ENCODE results near the gene AQP12B.

AQP12B gene

GRCh38 chr2:240629619-240629967 lies 53.1 kb downstream of the AQP12B start:
- no peak for TF ChIP-seq CTCF (conservative IDR thresholded peaks at IDR 0.05; ENCODE audit: low read depth, low read length)
- no peaks in the 10 kb centered on the region for H3K79me2 ChIP-seq (ENCODE audit: insufficient read depth, low read depth)
- H3K27ac ChIP-seq, result no peak overlapping the region
- H3K27me3 ChIP-seq (ENCODE audit: insufficient read depth, low read depth), result no peaks in the 10 kb centered on the region
- no peak overlapping the region for H2AFZ ChIP-seq (ENCODE audit: low read depth)
- no peaks in the 10 kb centered on the region for H3K4me1 ChIP-seq (ENCODE audit: low read depth, poor library complexity, severe bottlenecking)
- H3K9ac ChIP-seq, result no peak overlapping the region
- no peaks in the 10 kb centered on the region for H3K36me3 ChIP-seq (ENCODE audit: insufficient read depth)
- H4K20me1 ChIP-seq (ENCODE audit: insufficient read depth), result no peaks in the 10 kb centered on the region
- no peak overlapping the region for H3K4me2 ChIP-seq
- no peak overlapping the region for H3K4me3 ChIP-seq (IDR thresholded peaks at IDR 0.05; ENCODE audit: insufficient read depth, low read depth, low read length)

GRCh38 chr2:240628808-240629618 lies 53.7 kb downstream of the AQP12B start:
- H4K20me1 ChIP-seq (ENCODE audit: insufficient read depth), result no peaks in the 10 kb centered on the region
- no peaks in the 10 kb centered on the region for H3K36me3 ChIP-seq (ENCODE audit: insufficient read depth)
- H3K4me1 ChIP-seq (ENCODE audit: low read depth, poor library complexity, severe bottlenecking), result no peaks in the 10 kb centered on the region
- no peak overlapping the region for H2AFZ ChIP-seq (ENCODE audit: low read depth)
- H3K9ac ChIP-seq, result no peak overlapping the region
- no peak for TF ChIP-seq CTCF (conservative IDR thresholded peaks at IDR 0.05; ENCODE audit: low read depth, low read length)
- H3K79me2 ChIP-seq (ENCODE audit: insufficient read depth, low read depth), result no peaks in the 10 kb centered on the region
- H3K4me2 ChIP-seq, result no peak overlapping the region
- H3K4me3 ChIP-seq (IDR thresholded peaks at IDR 0.05; ENCODE audit: insufficient read depth, low read depth, low read length), result no peak overlapping the region
- no peak overlapping the region for H3K27ac ChIP-seq
- no peaks in the 10 kb centered on the region for H3K27me3 ChIP-seq (ENCODE audit: insufficient read depth, low read depth)

GRCh38 chr2:240628507-240628807 lies 54.2 kb downstream of the AQP12B start:
- Histone ChIP-seq H4K20me1 (ENCODE audit: insufficient read depth) (no peaks in the 10 kb centered on the region), H3K36me3 (ENCODE audit: insufficient read depth) (no peaks in the 10 kb centered on the region), H3K4me3 (IDR thresholded peaks at IDR 0.05; ENCODE audit: insufficient read depth, low read depth, low read length) (no peak overlapping the region), H3K27ac (no peak overlapping the region), H2AFZ (ENCODE audit: low read depth) (no peak overlapping the region), H3K4me1 (ENCODE audit: low read depth, poor library complexity, severe bottlenecking) (no peaks in the 10 kb centered on the region), H3K4me2 (no peak overlapping the region), H3K27me3 (ENCODE audit: insufficient read depth, low read depth) (no peaks in the 10 kb centered on the region), H3K79me2 (ENCODE audit: insufficient read depth, low read depth) (no peaks in the 10 kb centered on the region), H3K9ac (no peak overlapping the region)
- TF ChIP-seq CTCF (conservative IDR thresholded peaks at IDR 0.05; ENCODE audit: low read depth, low read length), result no peak

GRCh38 chr2:240627736-240628506 lies 54.8 kb downstream of the AQP12B start:
- no peaks in the 10 kb centered on the region for H3K36me3 ChIP-seq (ENCODE audit: insufficient read depth)
- no peak overlapping the region for H2AFZ ChIP-seq (ENCODE audit: low read depth)
- no peak overlapping the region for H3K4me2 ChIP-seq
- H3K27ac ChIP-seq, result no peak overlapping the region
- no peaks in the 10 kb centered on the region for H3K79me2 ChIP-seq (ENCODE audit: insufficient read depth, low read depth)
- no peaks in the 10 kb centered on the region for H3K4me1 ChIP-seq (ENCODE audit: low read depth, poor library complexity, severe bottlenecking)
- H3K9ac ChIP-seq, result no peak overlapping the region
- no peak for TF ChIP-seq CTCF (conservative IDR thresholded peaks at IDR 0.05; ENCODE audit: low read depth, low read length)
- H3K27me3 ChIP-seq (ENCODE audit: insufficient read depth, low read depth), result no peaks in the 10 kb centered on the region
- no peak overlapping the region for H3K4me3 ChIP-seq (IDR thresholded peaks at IDR 0.05; ENCODE audit: insufficient read depth, low read depth, low read length)
- no peaks in the 10 kb centered on the region for H4K20me1 ChIP-seq (ENCODE audit: insufficient read depth)

Measured in KMS-11 (cell line).